HAP-1 (cell line): ENCODE measurements around the gene PARP14.
A peak's percentile ranks its signal among the peaks of the same experiment; 100 is the strongest.
"Not testable (repeated sequence)": the region's sequence is repeated elsewhere in the genome, so short reads cannot be mapped to it uniquely, and the experiment has no call there.

Source experiments
- DNase-seq, 2 experiments: peaks; one replicate each; pipeline ENCODE4 v3.0.0-alpha.2; 2016 to 2020; ENCODE audit warnings: low spot score in 2 of 2
- H3K27me3 ChIP-seq: fragments of 250-450 bp; sonication (Bioruptor Pico); 2 replicates; pipeline ENCODE4 v1.5.1; 2020; ENCODE audit warnings: low read depth, mild to moderate bottlenecking, moderate library complexity
- H3K36me3 ChIP-seq: fragments of 250-450 bp; sonication (Bioruptor Pico); replicated peaks from 2 replicates; pipeline ENCODE4 v1.5.1; 2020; ENCODE audit warnings: mild to moderate bottlenecking
- H3K4me1 ChIP-seq: fragments of 250-450 bp; sonication (Bioruptor Pico); 2 replicates; pipeline ENCODE4 v1.5.1; 2020; ENCODE audit warnings: mild to moderate bottlenecking
- H3K4me3 ChIP-seq: fragments of 250-450 bp; sonication (Bioruptor Pico); 2 replicates; pipeline ENCODE4 v1.5.1; 2020; ENCODE audit warnings: mild to moderate bottlenecking, moderate library complexity
- H3K9me3 ChIP-seq: fragments of 250-450 bp; sonication (Bioruptor Pico); 2 replicates; pipeline ENCODE4 v1.5.1; 2020; ENCODE audit warnings: mild to moderate bottlenecking, moderate library complexity
- in situ Hi-C: fragments of 300-500 bp; cut with MboI; formaldehyde crosslinking; loops from 3 replicates; pipeline ENCODE4 v1.14.3; 2020; ENCODE audit warnings: low sequenced_read_pairs, inconsistent platforms, mixed read lengths

Gene PARP14

GRCh38 chr3:122747295-122747694 lies 66.7 kb downstream of the PARP14 start:
- in situ Hi-C loops: not testable (repeated sequence)

GRCh38 chr3:122748347-122748746 lies 67.7 kb downstream of the PARP14 start:
- H3K36me3 ChIP-seq: no peaks in the 10 kb centered on the region; the same call in 1 of the 2 replicates
- H3K9me3 ChIP-seq: no peaks in the 10 kb centered on the region
- no peak for DNase-seq
- H3K4me3 ChIP-seq: no peak overlapping the region
- H3K27me3 ChIP-seq: no peaks in the 10 kb centered on the region
- H3K4me1 ChIP-seq: no peaks in the 10 kb centered on the region
- in situ Hi-C loops: no loop called here

More at GRCh38 chr3:122747295-122747694, 66.7 kb downstream of the PARP14 start:
- DNase-seq, H3K4me1 ChIP-seq, H3K36me3 ChIP-seq, H3K27me3 ChIP-seq, H3K9me3 ChIP-seq, H3K4me3 ChIP-seq: not testable (repeated sequence)

- Histone ChIP-seq H3K9me3 (no peaks in the 10 kb centered on the region), H3K27me3 (no peaks in the 10 kb centered on the region), H3K36me3 (0 out of 2 replicates have a peak, but pooled peaks cover 7% of the 10 kb centered on the region), H3K4me1 (peaks cover 7% of the 10 kb centered on the region), H3K4me3 (no peak overlapping the region)
- in situ Hi-C loops: no loop called here
- DNase-seq: peak; percentile 24 to 51
Observed at GRCh38 chr3:122754929-122755328, 74.3 kb downstream of the PARP14 start.

GRCh38 chr3:122755491-122755890 lies 74.9 kb downstream of the PARP14 start:
- in situ Hi-C loops: no loop called here
- Histone ChIP-seq H3K9me3 (no peaks in the 10 kb centered on the region), H3K4me3 (no peak overlapping the region), H3K36me3 (0 out of 2 replicates have a peak, but pooled peaks cover 7% of the 10 kb centered on the region), H3K27me3 (no peaks in the 10 kb centered on the region), H3K4me1 (peaks cover 11% of the 10 kb centered on the region)
- DNase-seq: no peak

- DNase-seq: no peak
- H3K4me3 ChIP-seq: no peak overlapping the region
- no peaks in the 10 kb centered on the region for H3K9me3 ChIP-seq
- H3K4me1 ChIP-seq: peaks cover 20% of the 10 kb centered on the region
- 0 out of 2 replicates have a peak, but pooled peaks cover 7% of the 10 kb centered on the region for H3K36me3 ChIP-seq
- in situ Hi-C loops: no loop called here
- H3K27me3 ChIP-seq: no peaks in the 10 kb centered on the region
Observed at GRCh38 chr3:122758877-122759560, 78.4 kb downstream of the PARP14 start.

GRCh38 chr3:122760453-122761271 lies 80.0 kb downstream of the PARP14 start:
- Histone ChIP-seq H3K4me1 (peaks cover 20% of the 10 kb centered on the region), H3K27me3 (no peaks in the 10 kb centered on the region), H3K36me3 (no peaks in the 10 kb centered on the region), H3K9me3 (no peaks in the 10 kb centered on the region), H3K4me3 (no peak overlapping the region)
- DNase-seq: peak; percentile 63 to 64
- in situ Hi-C loops: no loop called here

- H3K4me1 ChIP-seq: no peaks in the 10 kb centered on the region; the same call in 1 of the 2 replicates
- H3K27me3 ChIP-seq: no peaks in the 10 kb centered on the region
- in situ Hi-C loops: no loop called here
- H3K9me3 ChIP-seq: no peaks in the 10 kb centered on the region
- H3K36me3 ChIP-seq: no peaks in the 10 kb centered on the region
- no peak for DNase-seq
- no peak overlapping the region for H3K4me3 ChIP-seq
Observed at GRCh38 chr3:122766430-122766829, 85.8 kb downstream of the PARP14 start.

GRCh38 chr3:122767540-122768372 lies 87.1 kb downstream of the PARP14 start:
- no peak for DNase-seq
- Histone ChIP-seq H3K36me3 (no peaks in the 10 kb centered on the region), H3K27me3 (no peaks in the 10 kb centered on the region), H3K4me1 (no peaks in the 10 kb centered on the region), H3K4me3 (no peak overlapping the region), H3K9me3 (no peaks in the 10 kb centered on the region)
- in situ Hi-C loops: no loop called here

GRCh38 chr3:122770521-122771202 lies 90.0 kb downstream of the PARP14 start:
- in situ Hi-C loops: no loop called here
- Histone ChIP-seq H3K36me3 (no peaks in the 10 kb centered on the region), H3K4me3 (no peak overlapping the region), H3K27me3 (no peaks in the 10 kb centered on the region), H3K4me1 (no peaks in the 10 kb centered on the region), H3K9me3 (no peaks in the 10 kb centered on the region)
- no peak for DNase-seq

- Histone ChIP-seq H3K9me3 (no peaks in the 10 kb centered on the region), H3K4me1 (no peaks in the 10 kb centered on the region), H3K36me3 (no peaks in the 10 kb centered on the region), H3K4me3 (no peak overlapping the region), H3K27me3 (no peaks in the 10 kb centered on the region)
- DNase-seq: no peak
- in situ Hi-C loops: no loop called here
Observed at GRCh38 chr3:122772827-122773226, 92.2 kb downstream of the PARP14 start.

- H3K4me1 ChIP-seq: no peaks in the 10 kb centered on the region
- in situ Hi-C loops: no loop called here
Observed at GRCh38 chr3:122773944-122774509, 93.4 kb downstream of the PARP14 start.

GRCh38 chr3:122774564-122774963 lies 93.9 kb downstream of the PARP14 start:
- in situ Hi-C loops: no loop called here
- Histone ChIP-seq H3K4me3 (no peak overlapping the region), H3K36me3 (no peaks in the 10 kb centered on the region), H3K9me3 (no peaks in the 10 kb centered on the region), H3K27me3 (no peaks in the 10 kb centered on the region), H3K4me1 (no peaks in the 10 kb centered on the region)
- no peak for DNase-seq

More at GRCh38 chr3:122773944-122774509, 93.4 kb downstream of the PARP14 start:
- DNase-seq: no peak
- H3K27me3 ChIP-seq: no peaks in the 10 kb centered on the region
- H3K9me3 ChIP-seq: no peaks in the 10 kb centered on the region
- H3K4me3 ChIP-seq: no peak overlapping the region
- no peaks in the 10 kb centered on the region for H3K36me3 ChIP-seq
